HepG2 (cell line): ENCODE measurements around the gene RAB1B. TPM values are rescaled to one million over a fixed set of nuclear protein-coding genes. Genes with fewer than 3 reads are reported as not detected.

Experiments used
- EED ChIP-seq: sonication (generic); formaldehyde crosslinking; IDR thresholded peaks from 2 replicates; pipeline ENCODE4 v1.5.0; 2020; ENCODE audit warnings: mild to moderate bottlenecking, missing genetic modification reagents
- FIP1L1 ChIP-seq: fragments of 200-400 bp; formaldehyde crosslinking; IDR thresholded peaks from 2 replicates; pipeline ENCODE4 v1.6.1; 2018; ENCODE audit warnings: low read depth, mild to moderate bottlenecking, low read length, moderate library complexity, borderline replicate concordance; ENCODE audit not compliant: insufficient read depth
- JUNB ChIP-seq: sonication (generic); formaldehyde crosslinking; IDR thresholded peaks from 2 replicates; pipeline ENCODE4 v1.8.0; 2022; ENCODE audit warnings: missing genetic modification reagents, mild to moderate bottlenecking, borderline replicate concordance
- KLF13 ChIP-seq: sonication (generic); formaldehyde crosslinking; IDR thresholded peaks from 2 replicates; pipeline ENCODE4 v1.4.0; 2020; ENCODE audit warnings: mild to moderate bottlenecking, missing genetic modification reagents
- MAX ChIP-seq: IDR thresholded peaks from 2 replicates; pipeline ENCODE4 v1.6.1; 2012; ENCODE audit warnings: inconsistent platforms
- PHB2 ChIP-seq: fragments of 450-650 bp; IDR thresholded peaks from 2 replicates; pipeline ENCODE4 v1.6.1; 2018; ENCODE audit not compliant: partially characterized antibody
- PHF21A ChIP-seq: sonication (generic); formaldehyde crosslinking; IDR thresholded peaks from 2 replicates; pipeline ENCODE4 v1.5.0; 2020; ENCODE audit warnings: mild to moderate bottlenecking, missing genetic modification reagents
- SIX1 ChIP-seq: sonication (generic); formaldehyde crosslinking; IDR thresholded peaks from 2 replicates; pipeline ENCODE4 v1.4.0; 2020; ENCODE audit warnings: missing genetic modification reagents, borderline replicate concordance
- SNRNP70 ChIP-seq: fragments of 200-400 bp; formaldehyde crosslinking; IDR thresholded peaks from 2 replicates; pipeline ENCODE4 v1.6.1; 2017; ENCODE audit warnings: mild to moderate bottlenecking, low read depth, low read length, moderate library complexity
- SYNCRIP ChIP-seq: fragments of 200-400 bp; formaldehyde crosslinking; IDR thresholded peaks from 2 replicates; pipeline ENCODE4 v1.6.1; 2018; ENCODE audit warnings: mild to moderate bottlenecking, low read depth, low read length; ENCODE audit not compliant: insufficient read depth
- ZFP41 ChIP-seq: sonication (generic); formaldehyde crosslinking; IDR thresholded peaks from 2 replicates; pipeline ENCODE4 v1.4.0; 2020; ENCODE audit warnings: mild to moderate bottlenecking, missing genetic modification reagents, borderline replicate concordance
- ZNF318 ChIP-seq: sonication (generic); formaldehyde crosslinking; IDR thresholded peaks from 2 replicates; pipeline ENCODE4 v1.4.0; 2020; ENCODE audit warnings: mild to moderate bottlenecking, missing genetic modification reagents
- ZNF326 ChIP-seq: sonication (generic); formaldehyde crosslinking; IDR thresholded peaks from 2 replicates; pipeline ENCODE4 v1.4.0; 2020; ENCODE audit warnings: missing genetic modification reagents, borderline replicate concordance
- ZNF652 ChIP-seq: IDR thresholded peaks from 2 replicates; pipeline ENCODE4 v1.6.1; 2016; ENCODE audit warnings: low read depth, borderline replicate concordance
- polyA plus RNA-seq, 8 experiments: library from polyadenylated mRNA; depleted of rRNA in 3 of 8; stranded (reverse) in 7 of 8; unstranded in 1 of 8; fragments of >200 nt; fragmentation: Illumina TruSeq in 4 of 8; extraction: Trizol in 4 of 8; gene quantifications; 2 replicates each; pipeline versions ENCODE4 v1.2.1 to v1.2.3, GENCODE V29; 2011 to 2016; ENCODE audit warnings: low read depth in 4 of 8, missing spikeins in 1 of 8, mixed read lengths in 1 of 8; ENCODE audit not compliant: insufficient read depth in 1 of 8
- total RNA-seq, 5 experiments: library from RNA; depleted of rRNA; stranded (reverse); fragments of >200 nt; fragmentation: Illumina TruSeq; extraction: Trizol; gene quantifications; 2 replicates each; pipeline ENCODE4 v1.2.3, GENCODE V29; 2016; ENCODE audit warnings: low read depth in 1 of 5
- TF ChIP-seq, protein P1 (sequence below): sonication (generic); formaldehyde crosslinking; IDR thresholded peaks from 2 replicates; pipeline ENCODE4 v1.5.1; 2020; ENCODE audit warnings: mild to moderate bottlenecking, missing genetic modification reagents, borderline replicate concordance
- TF ChIP-seq, protein P2 (sequence below): sonication (generic); formaldehyde crosslinking; conservative IDR thresholded peaks from 2 replicates; pipeline ENCODE4 v1.4.0; 2020; ENCODE audit warnings: mild to moderate bottlenecking, missing genetic modification reagents, moderate library complexity

The RAB1B gene
- total and polyA plus RNA-seq, 2 of the 13 experiments (the other 11 are each of a cell fraction or from before 2014, with no cell fraction given), result 77.9 to 87.9 TPM

DNA sequence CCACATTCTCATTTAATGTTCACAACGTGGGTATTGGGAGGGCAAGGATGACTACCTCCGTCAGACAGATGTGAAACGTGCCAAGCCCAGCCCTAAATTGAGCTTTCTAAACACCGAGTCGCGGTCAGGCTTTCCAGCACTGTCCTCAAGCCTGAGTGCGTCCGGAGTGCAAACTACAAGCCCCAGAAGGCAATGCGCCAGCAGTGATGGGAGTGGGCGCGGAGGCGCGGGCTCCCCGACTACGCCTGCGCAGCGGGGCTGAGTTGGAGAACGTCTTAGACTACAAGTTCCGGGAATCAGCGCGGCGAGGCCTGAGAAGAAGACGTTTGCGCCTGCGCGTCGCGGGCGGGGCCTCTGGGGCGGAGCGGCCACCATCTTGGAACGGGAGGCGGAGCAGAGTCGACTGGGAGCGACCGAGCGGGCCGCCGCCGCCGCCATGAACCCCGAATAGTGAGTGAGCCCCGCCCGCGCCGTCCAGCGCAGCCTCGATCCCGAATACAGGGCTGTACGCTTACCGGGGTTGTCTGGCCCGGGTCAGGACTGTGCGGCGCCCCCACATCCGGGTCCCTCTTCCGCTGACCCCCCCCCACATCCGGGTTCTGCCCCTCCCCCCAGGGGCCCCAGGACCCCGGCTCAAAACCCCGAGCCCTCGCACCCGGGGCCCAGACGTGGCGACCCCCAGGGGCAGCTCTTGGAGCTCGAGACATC lies at the start of gene RAB1B (continued):
- no peak for TF ChIP-seq SIX1 (CRISPR knock-in tag)
- no peak for TF ChIP-seq SYNCRIP
- TF ChIP-seq KLF13 (CRISPR knock-in tag), result no peak
- TF ChIP-seq JUNB (CRISPR knock-in tag), result no peak
- TF ChIP-seq ZNF318 (CRISPR knock-in tag), result 0 out of 2 replicates have a peak, but pooled peaks have one; percentile 47
- no peak for TF ChIP-seq ZNF652 (CRISPR knock-in tag)
- TF ChIP-seq, protein P1, sequence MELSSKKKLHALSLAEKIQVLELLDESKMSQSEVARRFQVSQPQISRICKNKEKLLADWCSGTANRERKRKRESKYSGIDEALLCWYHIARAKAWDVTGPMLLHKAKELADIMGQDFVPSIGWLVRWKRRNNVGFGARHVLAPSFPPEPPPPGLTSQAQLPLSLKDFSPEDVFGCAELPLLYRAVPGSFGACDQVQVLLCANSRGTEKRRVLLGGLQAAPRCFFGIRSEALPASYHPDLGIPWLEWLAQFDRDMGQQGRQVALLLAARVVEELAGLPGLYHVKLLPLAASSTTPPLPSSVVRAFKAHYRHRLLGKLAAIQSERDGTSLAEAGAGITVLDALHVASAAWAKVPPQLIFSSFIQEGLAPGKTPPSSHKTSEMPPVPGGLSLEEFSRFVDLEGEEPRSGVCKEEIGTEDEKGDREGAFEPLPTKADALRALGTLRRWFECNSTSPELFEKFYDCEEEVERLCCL (CRISPR knock-in tag), result no peak
- no peak for TF ChIP-seq ZFP41 (CRISPR knock-in tag)
- 0 out of 2 replicates have a peak, but pooled peaks have one; percentile 34 for TF ChIP-seq MAX
- TF ChIP-seq EED (CRISPR knock-in tag), result no peak
- TF ChIP-seq, protein P2, sequence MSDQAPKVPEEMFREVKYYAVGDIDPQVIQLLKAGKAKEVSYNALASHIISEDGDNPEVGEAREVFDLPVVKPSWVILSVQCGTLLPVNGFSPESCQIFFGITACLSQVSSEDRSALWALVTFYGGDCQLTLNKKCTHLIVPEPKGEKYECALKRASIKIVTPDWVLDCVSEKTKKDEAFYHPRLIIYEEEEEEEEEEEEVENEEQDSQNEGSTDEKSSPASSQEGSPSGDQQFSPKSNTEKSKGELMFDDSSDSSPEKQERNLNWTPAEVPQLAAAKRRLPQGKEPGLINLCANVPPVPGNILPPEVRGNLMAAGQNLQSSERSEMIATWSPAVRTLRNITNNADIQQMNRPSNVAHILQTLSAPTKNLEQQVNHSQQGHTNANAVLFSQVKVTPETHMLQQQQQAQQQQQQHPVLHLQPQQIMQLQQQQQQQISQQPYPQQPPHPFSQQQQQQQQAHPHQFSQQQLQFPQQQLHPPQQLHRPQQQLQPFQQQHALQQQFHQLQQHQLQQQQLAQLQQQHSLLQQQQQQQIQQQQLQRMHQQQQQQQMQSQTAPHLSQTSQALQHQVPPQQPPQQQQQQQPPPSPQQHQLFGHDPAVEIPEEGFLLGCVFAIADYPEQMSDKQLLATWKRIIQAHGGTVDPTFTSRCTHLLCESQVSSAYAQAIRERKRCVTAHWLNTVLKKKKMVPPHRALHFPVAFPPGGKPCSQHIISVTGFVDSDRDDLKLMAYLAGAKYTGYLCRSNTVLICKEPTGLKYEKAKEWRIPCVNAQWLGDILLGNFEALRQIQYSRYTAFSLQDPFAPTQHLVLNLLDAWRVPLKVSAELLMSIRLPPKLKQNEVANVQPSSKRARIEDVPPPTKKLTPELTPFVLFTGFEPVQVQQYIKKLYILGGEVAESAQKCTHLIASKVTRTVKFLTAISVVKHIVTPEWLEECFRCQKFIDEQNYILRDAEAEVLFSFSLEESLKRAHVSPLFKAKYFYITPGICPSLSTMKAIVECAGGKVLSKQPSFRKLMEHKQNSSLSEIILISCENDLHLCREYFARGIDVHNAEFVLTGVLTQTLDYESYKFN (CRISPR knock-in tag), result peak; percentile 8; the same call in 1 of the 2 replicates
- no peak for TF ChIP-seq PHF21A (CRISPR knock-in tag)
- no peak for TF ChIP-seq PHB2
- TF ChIP-seq FIP1L1, result no peak
- TF ChIP-seq ZNF326 (CRISPR knock-in tag), result no peak
- no peak for TF ChIP-seq SNRNP70
